A549 (cell line): ENCODE measurements around the gene LDLRAD4. TPM values are rescaled to one million over a fixed set of nuclear protein-coding genes. Genes with fewer than 3 reads are reported as not detected.

Experiments used
- ATAC-seq, 2 experiments: fragments of 200-7000 bp in 1 of 2; fragments of >200 bp in 1 of 2; cut with Nextera tagmentation in 1 of 2; cut with Tn5 transposase in 1 of 2; 3 replicates each; pipeline versions ENCODE4 v1.8.0 to v1.9.1; 2018 to 2020; ENCODE audit warnings: mild to moderate bottlenecking in 1 of 2, moderate library complexity in 1 of 2
- CTCF ChIA-PET: fragments of 300-600 bp; sonication (Branson Sonifier 250); formaldehyde crosslinking; extraction: SDS; loops from one replicate; lab custom pipeline; 2021; ENCODE audit warnings: antibody characterized with exemption, inconsistent platforms; lab: Yijun Ruan, JAX
- POLR2A ChIA-PET: fragments of 350-600 bp; formaldehyde crosslinking; extraction: SDS; loops from one replicate; lab custom pipeline; 2021; ENCODE audit warnings: antibody characterized with exemption, inconsistent platforms; lab: Yijun Ruan, JAX
- DNase-seq, 2 experiments: peaks; one replicate each; pipeline versions ENCODE4 v3.0.0 to v3.0.0-alpha.2; 2011 to 2016; ENCODE audit warnings: low read depth in 1 of 2, low spot score in 1 of 2
- FAIRE-seq: peaks from 2 replicates; lab custom pipeline; 2011; peaks lifted over from hg19 to GRCh38; lab: Jason Lieb, UNC
- H3K27ac ChIP-seq, 2 experiments: fragments of >200 bp; sonication (Bioruptor Twin); formaldehyde crosslinking; 3 replicates each; pipeline ENCODE4 v1.5.1; 2016 to 2017
- H3K4me1 ChIP-seq: fragments of >200 bp; sonication (Bioruptor Twin); formaldehyde crosslinking; 3 replicates; pipeline ENCODE4 v1.6.1; 2016
- H3K4me2 ChIP-seq: fragments of >200 bp; sonication (Bioruptor Twin); formaldehyde crosslinking; 3 replicates; pipeline ENCODE4 v1.6.1; 2016
- H3K4me3 ChIP-seq: fragments of >200 bp; sonication (Bioruptor Twin); formaldehyde crosslinking; 3 replicates; pipeline ENCODE4 v1.5.1; 2016
- H3K9me3 ChIP-seq: fragments of >200 bp; sonication (Bioruptor Twin); formaldehyde crosslinking; 3 replicates; pipeline ENCODE4 v1.6.1; 2016
- CBX2 ChIP-seq: fragments of 200-600 bp; sonication (generic); IDR thresholded peaks from 2 replicates; pipeline ENCODE4 v1.6.1; 2016; ENCODE audit warnings: low read depth, mild to moderate bottlenecking, borderline replicate concordance
- CHD4 ChIP-seq: fragments of 200-600 bp; sonication (generic); IDR thresholded peaks from 2 replicates; pipeline ENCODE4 v1.6.1; 2016; ENCODE audit warnings: antibody characterized with exemption, mild to moderate bottlenecking, borderline replicate concordance
- EP300 ChIP-seq, 2 experiments: fragments of >200 bp; sonication (Bioruptor Twin); formaldehyde crosslinking; IDR thresholded peaks; 2 replicates in 1 of 2; 3 replicates in 1 of 2; pipeline ENCODE4 v1.6.1; 2016 to 2017
- FOSL2 ChIP-seq, 2 experiments: fragments of 450-650 bp in 1 of 2; fragments of >200 bp in 1 of 2; sonication (Bioruptor Twin) in 1 of 2; formaldehyde crosslinking; IDR thresholded peaks; 2 replicates each; pipeline versions ENCODE4 v1.5.0 to v1.6.1; 2016 to 2020; ENCODE audit warnings: mild to moderate bottlenecking in 1 of 2, moderate library complexity in 1 of 2
- FOXS1 ChIP-seq: fragments of 250-450 bp; sonication (Bioruptor Pico); IDR thresholded peaks from 2 replicates; pipeline ENCODE4 v1.5.0; 2020; ENCODE audit warnings: mild to moderate bottlenecking, moderate library complexity
- HDAC2 ChIP-seq: fragments of 200-600 bp; sonication (generic); IDR thresholded peaks from 2 replicates; pipeline ENCODE4 v1.6.1; 2016
- HOXA7 ChIP-seq: fragments of 250-450 bp; sonication (Bioruptor Pico); IDR thresholded peaks from 2 replicates; pipeline ENCODE4 v1.5.0; 2020; ENCODE audit warnings: mild to moderate bottlenecking, moderate library complexity
- HOXB13 ChIP-seq: fragments of 250-450 bp; sonication (Bioruptor Pico); IDR thresholded peaks from 2 replicates; pipeline ENCODE4 v1.5.0; 2020; ENCODE audit warnings: low read depth, mild to moderate bottlenecking, moderate library complexity
- KDM1A ChIP-seq: fragments of 200-600 bp; sonication (generic); IDR thresholded peaks from 2 replicates; pipeline ENCODE4 v1.6.1; 2016; ENCODE audit warnings: low read depth, mild to moderate bottlenecking
- MAFK ChIP-seq: fragments of 450-650 bp; IDR thresholded peaks from 2 replicates; pipeline ENCODE4 v1.6.1; 2014; ENCODE audit not compliant: partially characterized antibody
- MAZ ChIP-seq: fragments of 150-350 bp; IDR thresholded peaks from 2 replicates; pipeline ENCODE4 v1.6.1; 2014; ENCODE audit warnings: antibody characterized with exemption, low read depth, low read length, borderline replicate concordance
- MYC ChIP-seq: IDR thresholded peaks from 2 replicates; pipeline ENCODE4 v1.6.1; 2012; ENCODE audit warnings: mild to moderate bottlenecking, inconsistent platforms, low read length, improper control_type of control experiment, borderline replicate concordance
- NPAS2 ChIP-seq: fragments of 250-450 bp; sonication (Bioruptor Pico); IDR thresholded peaks from 2 replicates; pipeline ENCODE4 v1.8.0; 2022; ENCODE audit warnings: mild to moderate bottlenecking, moderate library complexity, borderline replicate concordance
- NR3C1 ChIP-seq: fragments of >200 bp; sonication (Bioruptor Twin); formaldehyde crosslinking; IDR thresholded peaks from 3 replicates; pipeline ENCODE4 v1.6.1; 2017
- PHF8 ChIP-seq: fragments of 200-600 bp; sonication (generic); IDR thresholded peaks from 2 replicates; pipeline ENCODE4 v1.6.1; 2016; ENCODE audit warnings: low read depth, mild to moderate bottlenecking, antibody characterized with exemption, moderate library complexity, borderline replicate concordance
- POLR2AphosphoS2 ChIP-seq: conservative IDR thresholded peaks from 2 replicates; pipeline ENCODE4 v1.6.1; 2012; ENCODE audit warnings: low read length, improper control_type of control experiment, inconsistent platforms
- RCOR1 ChIP-seq: fragments of 150-350 bp; IDR thresholded peaks from 2 replicates; pipeline ENCODE4 v1.6.1; 2014; ENCODE audit warnings: antibody characterized with exemption, low read length, low read depth
- RNF2 ChIP-seq: fragments of 200-600 bp; sonication (generic); IDR thresholded peaks from 2 replicates; pipeline ENCODE4 v1.6.1; 2016; ENCODE audit warnings: low read depth, mild to moderate bottlenecking, antibody characterized with exemption, moderate library complexity, borderline replicate concordance
- TP53 ChIP-seq: fragments of 250-450 bp; sonication (Bioruptor Pico); IDR thresholded peaks from 2 replicates; pipeline ENCODE4 v1.5.0; 2021; ENCODE audit warnings: mild to moderate bottlenecking, moderate library complexity
- ZC3H11A ChIP-seq: fragments of 450-650 bp; IDR thresholded peaks from 2 replicates; pipeline ENCODE4 v1.6.1; 2014; ENCODE audit warnings: antibody characterized with exemption, mild to moderate bottlenecking
- ZFP36 ChIP-seq: fragments of 450-650 bp; IDR thresholded peaks from 2 replicates; pipeline ENCODE4 v1.6.1; 2014; ENCODE audit warnings: borderline replicate concordance; ENCODE audit not compliant: partially characterized antibody
- WGBS: methylation state at CpG from one replicate; pipeline ENCODE4 v1.1.6; 2017; ENCODE audit errors: missing lambda C conversion rate; 5-methylcytosine and 5-hydroxymethylcytosine counted together
- polyA plus RNA-seq, 4 experiments: library from polyadenylated mRNA; depleted of rRNA in 3 of 4; stranded (reverse); fragments of >200 nt; fragmentation: RNase III in 1 of 4; extraction: RNeasy Plus Mini Kit Qiagen cat#74134 plus additional on column Dnase treatment in 1 of 4; gene quantifications; 2 replicates in 3 of 4; 3 replicates in 1 of 4; pipeline ENCODE4 v1.2.3, GENCODE V29; 2011 to 2017
- TF ChIP-seq, protein P1 (sequence below): fragments of 450-650 bp; IDR thresholded peaks from 2 replicates; pipeline ENCODE4 v1.6.1; 2014; ENCODE audit warnings: antibody characterized with exemption
- TF ChIP-seq, protein P2 (sequence below): IDR thresholded peaks from 2 replicates; pipeline ENCODE4 v1.6.1; 2012
- TF ChIP-seq, protein P3 (sequence below): IDR thresholded peaks from 2 replicates; pipeline ENCODE4 v1.6.1; 2012; ENCODE audit warnings: low read depth, borderline replicate concordance

The LDLRAD4 gene
- polyA plus RNA-seq, 2 of the 4 experiments (the other 2 are of a cell fraction), result 5.2 to 7.6 TPM

DNA sequence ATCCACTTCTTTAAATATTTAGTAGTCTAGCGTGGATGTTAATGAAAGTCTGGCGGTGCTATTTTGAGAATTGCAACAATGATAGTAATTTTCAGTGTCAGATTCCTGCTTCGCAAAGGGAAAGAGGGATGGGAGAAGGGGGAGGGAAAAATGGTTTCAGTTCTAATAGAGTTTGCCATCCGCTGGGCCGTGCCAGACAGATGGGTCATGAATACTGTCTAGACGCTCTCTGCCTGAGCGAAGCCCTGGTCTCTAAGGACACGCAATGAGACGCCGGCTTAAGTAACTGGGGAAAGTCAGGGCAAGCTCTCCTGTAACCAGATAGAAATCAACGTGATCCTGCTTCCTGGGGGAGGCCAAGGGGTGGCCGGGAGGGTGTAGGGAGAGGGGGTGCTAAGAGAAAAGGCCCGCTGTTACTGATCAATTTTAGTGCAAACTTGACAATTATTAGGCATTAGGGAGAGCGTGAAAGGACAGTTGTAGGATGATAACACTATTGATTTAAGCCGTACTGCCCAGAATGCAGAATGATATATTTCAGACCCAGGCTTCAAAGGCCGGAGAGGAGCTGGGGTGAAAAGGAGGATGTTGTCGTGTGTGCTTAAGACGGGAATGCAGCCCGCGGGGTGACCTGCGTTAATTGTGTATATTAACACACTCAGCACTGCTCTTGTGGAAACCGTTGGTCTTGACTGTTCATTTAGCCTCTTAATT lies 229.2 kb downstream of the LDLRAD4 start:
- Histone ChIP-seq H3K4me3 (no peak overlapping the region), H3K27ac (peak overlapping the region; percentile 68 to 86), H3K4me1 (peaks cover 61% of the 10 kb centered on the region), H3K9me3 (no peaks in the 10 kb centered on the region), H3K4me2 (peak overlapping the region; percentile 73)
- DNase-seq (peak; percentile 7 to 70), FAIRE-seq (no peak), ATAC-seq (peak; percentile 77 to 79)
- ChIA-PET POLR2A (no interaction called here), CTCF (interaction anchor here (0.9 kb wide), 1 partner anchor 58 kb away, joined by 3 read pairs; no protein-coding TSS in a partner anchor)
- TF ChIP-seq MAZ (no peak), POLR2AphosphoS2 (no peak), EP300 (IDR thresholded peaks at IDR 0.05) (peak in 1 of 2 experiments; percentile 49; a peak in 1 of 5 replicates), RNF2 (no peak), MAFK (peak; percentile 26), FOSL2 (IDR thresholded peaks at IDR 0.05) (no peak), FOSL2 (CRISPR knock-in tag; IDR thresholded peaks at IDR 0.05) (peak; percentile 46)
- 46% methylated on average over 22 of the region's 22 CpGs for WGBS

DNA sequence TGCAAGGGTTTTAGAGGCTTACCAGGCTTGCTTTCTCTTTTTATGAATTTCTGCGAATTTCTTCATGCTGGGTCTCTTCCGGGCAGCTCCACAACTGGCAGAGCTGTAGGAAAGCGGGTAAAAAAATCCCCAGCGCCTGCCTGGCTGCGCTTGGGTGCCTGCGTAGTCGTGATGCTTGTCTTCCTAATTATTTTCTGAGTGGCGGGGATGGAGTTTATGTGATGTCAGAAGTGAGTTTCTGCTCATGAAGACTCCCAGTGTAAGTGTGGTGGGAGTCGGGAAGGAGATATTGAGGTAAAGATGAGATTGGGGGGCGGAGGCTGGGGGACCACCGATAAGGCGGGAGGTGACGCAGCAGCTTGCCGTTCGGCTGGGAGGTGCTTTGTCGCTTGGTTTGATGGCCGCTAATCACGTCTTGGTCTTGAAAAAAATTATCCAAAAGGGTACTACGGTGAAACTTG lies 229.8 kb downstream of the LDLRAD4 start:
- H3K4me2 ChIP-seq, result peak overlapping the region; percentile 73
- FAIRE-seq (no peak), ATAC-seq (no peak), DNase-seq (no peak)
- TF ChIP-seq KDM1A (no peak), NPAS2 (no peak), POLR2AphosphoS2 (no peak), RCOR1 (no peak), CBX2 (no peak), MYC (no peak), NR3C1 (no peak), CHD4 (no peak), ZC3H11A (no peak), TP53 (CRISPR knock-in tag) (no peak), HOXA7 (CRISPR knock-in tag) (no peak), EP300 (IDR thresholded peaks at IDR 0.05) (no peak), PHF8 (no peak), HDAC2 (no peak), HOXB13 (CRISPR knock-in tag) (no peak), FOXS1 (CRISPR knock-in tag) (no peak), ZFP36 (no peak)
- TF ChIP-seq, protein P1, sequence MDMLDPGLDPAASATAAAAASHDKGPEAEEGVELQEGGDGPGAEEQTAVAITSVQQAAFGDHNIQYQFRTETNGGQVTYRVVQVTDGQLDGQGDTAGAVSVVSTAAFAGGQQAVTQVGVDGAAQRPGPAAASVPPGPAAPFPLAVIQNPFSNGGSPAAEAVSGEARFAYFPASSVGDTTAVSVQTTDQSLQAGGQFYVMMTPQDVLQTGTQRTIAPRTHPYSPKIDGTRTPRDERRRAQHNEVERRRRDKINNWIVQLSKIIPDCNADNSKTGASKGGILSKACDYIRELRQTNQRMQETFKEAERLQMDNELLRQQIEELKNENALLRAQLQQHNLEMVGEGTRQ, result no peak
- ChIA-PET POLR2A (no interaction called here), CTCF (interaction anchor here (0.9 kb wide), 1 partner anchor 58 kb away, joined by 3 read pairs; no protein-coding TSS in a partner anchor)
- no peak overlapping the region for H3K4me3 ChIP-seq
- WGBS, result 84% methylated on average over 18 of the region's 19 CpGs
- peaks cover 65% of the 10 kb centered on the region for H3K4me1 ChIP-seq
- no peaks in the 10 kb centered on the region for H3K9me3 ChIP-seq
- H3K27ac ChIP-seq, result peak overlapping the region; percentile 68 to 86

DNA sequence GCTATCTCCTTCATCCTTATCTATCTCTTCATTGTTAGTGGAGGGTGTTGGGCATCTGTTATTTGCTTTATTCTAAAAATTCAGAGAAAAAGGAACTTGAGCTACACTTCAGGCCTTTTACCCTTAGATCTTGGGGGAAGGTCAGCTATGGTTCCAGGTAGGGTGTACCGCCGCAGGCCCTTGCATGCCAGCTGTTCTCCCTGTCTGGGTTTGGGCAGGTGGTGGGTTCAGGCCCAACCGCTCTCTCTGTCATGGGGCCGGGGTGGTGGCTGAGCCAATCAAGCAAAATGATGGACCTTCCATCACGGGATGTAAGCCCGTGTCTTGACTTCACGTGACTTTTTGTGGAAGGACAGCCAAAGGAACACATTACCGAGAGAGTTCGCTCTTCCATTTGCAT lies 231.1 kb downstream of the LDLRAD4 start:
- no peaks in the 10 kb centered on the region for H3K9me3 ChIP-seq
- DNase-seq (no peak), FAIRE-seq (no peak), ATAC-seq (no peak)
- H3K4me3 ChIP-seq, result no peak overlapping the region
- POLR2A ChIA-PET, result no interaction called here
- peaks cover 61% of the 10 kb centered on the region for H3K4me1 ChIP-seq
- CTCF ChIA-PET, result no interaction called here
- H3K4me2 ChIP-seq, result no peak overlapping the region
- H3K27ac ChIP-seq, result peak overlapping the region in 1 of 2 experiments; percentile 31; a peak in 3 of 6 replicates
- WGBS, result 95% methylated on average over 7 of the region's 9 CpGs
- TF ChIP-seq, protein P2, sequence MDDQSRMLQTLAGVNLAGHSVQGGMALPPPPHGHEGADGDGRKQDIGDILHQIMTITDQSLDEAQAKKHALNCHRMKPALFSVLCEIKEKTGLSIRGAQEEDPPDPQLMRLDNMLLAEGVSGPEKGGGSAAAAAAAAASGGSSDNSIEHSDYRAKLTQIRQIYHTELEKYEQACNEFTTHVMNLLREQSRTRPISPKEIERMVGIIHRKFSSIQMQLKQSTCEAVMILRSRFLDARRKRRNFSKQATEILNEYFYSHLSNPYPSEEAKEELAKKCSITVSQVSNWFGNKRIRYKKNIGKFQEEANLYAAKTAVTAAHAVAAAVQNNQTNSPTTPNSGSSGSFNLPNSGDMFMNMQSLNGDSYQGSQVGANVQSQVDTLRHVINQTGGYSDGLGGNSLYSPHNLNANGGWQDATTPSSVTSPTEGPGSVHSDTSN, result no peak
- TF ChIP-seq ZFP36 (no peak), PHF8 (no peak)
- TF ChIP-seq, protein P3, sequence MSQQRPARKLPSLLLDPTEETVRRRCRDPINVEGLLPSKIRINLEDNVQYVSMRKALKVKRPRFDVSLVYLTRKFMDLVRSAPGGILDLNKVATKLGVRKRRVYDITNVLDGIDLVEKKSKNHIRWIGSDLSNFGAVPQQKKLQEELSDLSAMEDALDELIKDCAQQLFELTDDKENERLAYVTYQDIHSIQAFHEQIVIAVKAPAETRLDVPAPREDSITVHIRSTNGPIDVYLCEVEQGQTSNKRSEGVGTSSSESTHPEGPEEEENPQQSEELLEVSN, result no peak
